ENCODE data around the gene MAPK11. TPM values are rescaled to one million over a fixed set of nuclear protein-coding genes. Genes with fewer than 3 reads are reported as not detected.

The MAPK11 gene
- total and polyA plus RNA-seq, 9 of the 15 experiments (the other 6 are each of a cell fraction or from before 2014, with no cell fraction given): 0.06 to 14.6 (median 5.3) TPM

GRCh38 chr22:50260801-50261614, 9.2 kb downstream of the MAPK11 start (continued):
- TF ChIP-seq, protein P1, sequence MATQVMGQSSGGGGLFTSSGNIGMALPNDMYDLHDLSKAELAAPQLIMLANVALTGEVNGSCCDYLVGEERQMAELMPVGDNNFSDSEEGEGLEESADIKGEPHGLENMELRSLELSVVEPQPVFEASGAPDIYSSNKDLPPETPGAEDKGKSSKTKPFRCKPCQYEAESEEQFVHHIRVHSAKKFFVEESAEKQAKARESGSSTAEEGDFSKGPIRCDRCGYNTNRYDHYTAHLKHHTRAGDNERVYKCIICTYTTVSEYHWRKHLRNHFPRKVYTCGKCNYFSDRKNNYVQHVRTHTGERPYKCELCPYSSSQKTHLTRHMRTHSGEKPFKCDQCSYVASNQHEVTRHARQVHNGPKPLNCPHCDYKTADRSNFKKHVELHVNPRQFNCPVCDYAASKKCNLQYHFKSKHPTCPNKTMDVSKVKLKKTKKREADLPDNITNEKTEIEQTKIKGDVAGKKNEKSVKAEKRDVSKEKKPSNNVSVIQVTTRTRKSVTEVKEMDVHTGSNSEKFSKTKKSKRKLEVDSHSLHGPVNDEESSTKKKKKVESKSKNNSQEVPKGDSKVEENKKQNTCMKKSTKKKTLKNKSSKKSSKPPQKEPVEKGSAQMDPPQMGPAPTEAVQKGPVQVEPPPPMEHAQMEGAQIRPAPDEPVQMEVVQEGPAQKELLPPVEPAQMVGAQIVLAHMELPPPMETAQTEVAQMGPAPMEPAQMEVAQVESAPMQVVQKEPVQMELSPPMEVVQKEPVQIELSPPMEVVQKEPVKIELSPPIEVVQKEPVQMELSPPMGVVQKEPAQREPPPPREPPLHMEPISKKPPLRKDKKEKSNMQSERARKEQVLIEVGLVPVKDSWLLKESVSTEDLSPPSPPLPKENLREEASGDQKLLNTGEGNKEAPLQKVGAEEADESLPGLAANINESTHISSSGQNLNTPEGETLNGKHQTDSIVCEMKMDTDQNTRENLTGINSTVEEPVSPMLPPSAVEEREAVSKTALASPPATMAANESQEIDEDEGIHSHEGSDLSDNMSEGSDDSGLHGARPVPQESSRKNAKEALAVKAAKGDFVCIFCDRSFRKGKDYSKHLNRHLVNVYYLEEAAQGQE (IDR thresholded peaks at IDR 0.05; ENCODE audit: borderline replicate concordance): no peak
- TF ChIP-seq, protein P1 (CRISPR knock-in tag; IDR thresholded peaks at IDR 0.05; ENCODE audit: low read depth): no peak
- TF ChIP-seq KDM2B (CRISPR knock-in tag; IDR thresholded peaks at IDR 0.05) (no peak), ETV5 (CRISPR knock-in tag; IDR thresholded peaks at IDR 0.05; ENCODE audit: low read depth) (0 out of 2 replicates have a peak, but pooled peaks have one; percentile 34), ZNF507 (tag; conservative IDR thresholded peaks at IDR 0.05) (no peak), RREB1 (CRISPR knock-in tag; IDR thresholded peaks at IDR 0.05) (no peak), ZNF347 (CRISPR knock-in tag; IDR thresholded peaks at IDR 0.05; ENCODE audit: low read depth) (no peak), ZNF134 (CRISPR knock-in tag; conservative IDR thresholded peaks at IDR 0.05) (no peak), CXXC5 (CRISPR knock-in tag; IDR thresholded peaks at IDR 0.05) (peak; percentile 17), ZNF764 (CRISPR knock-in tag; IDR thresholded peaks at IDR 0.05; ENCODE audit: low read depth) (no peak), SRSF7 (optimal IDR thresholded peaks at IDR 0.05; ENCODE audit: low read depth, low read length) (no peak), GATAD2B (IDR thresholded peaks at IDR 0.05; ENCODE audit: borderline replicate concordance) (0 out of 2 replicates have a peak, but pooled peaks have one; percentile 49), NFE2 (IDR thresholded peaks at IDR 0.05; ENCODE audit: low read depth) (no peak)

Measured in K562 (cell line).